D721Med (cell line): ENCODE data around the gene RAB9A.

ENCODE experiments used
- DNase-seq: peaks from one replicate; pipeline ENCODE4 v3.0.0; 2011; ENCODE audit warnings: low spot score; ENCODE audit not compliant: insufficient read length
- FAIRE-seq: peaks from 2 replicates; lab custom pipeline; 2011; peaks lifted over from hg19 to GRCh38; lab: Jason Lieb, UNC
- CTCF ChIP-seq: IDR thresholded peaks from 2 replicates; pipeline ENCODE4 v1.5.1; 2012; ENCODE audit warnings: mild to moderate bottlenecking, control low read depth; ENCODE audit not compliant: insufficient read depth; ENCODE audit errors: missing control alignments

RAB9A gene

GRCh38 chrX:13688384-13688957, 457 bp upstream of the RAB9A start:
- no peak for TF ChIP-seq CTCF
- no peak for DNase-seq
- no peak for FAIRE-seq

GRCh38 chrX:13689741-13690211, 848 bp downstream of the RAB9A start:
- no peak for TF ChIP-seq CTCF
- FAIRE-seq (no peak), DNase-seq (no peak)

GRCh38 chrX:13690836-13691235, 1.9 kb downstream of the RAB9A start:
- DNase-seq (no peak), FAIRE-seq (no peak)
- no peak for TF ChIP-seq CTCF

GRCh38 chrX:13691841-13692371, 3.0 kb downstream of the RAB9A start:
- no peak for TF ChIP-seq CTCF
- FAIRE-seq (no peak), DNase-seq (no peak)

- TF ChIP-seq CTCF = no peak
- no peak for DNase-seq
- FAIRE-seq = no peak
Observed at GRCh38 chrX:13692771-13693231, 3.9 kb downstream of the RAB9A start.

GRCh38 chrX:13693341-13693961, 4.5 kb downstream of the RAB9A start:
- no peak for DNase-seq
- TF ChIP-seq CTCF = no peak
- no peak for FAIRE-seq

- FAIRE-seq (no peak), DNase-seq (no peak)
- TF ChIP-seq CTCF = no peak
Observed at GRCh38 chrX:13694359-13694758, 5.4 kb downstream of the RAB9A start.
